ENCODE data around the gene BTBD16. TPM values are rescaled to one million over a fixed set of nuclear protein-coding genes. Genes with fewer than 3 reads are reported as not detected.

The BTBD16 gene
- total and polyA plus RNA-seq, 2 of the 4 experiments (the other 2 are of a cell fraction) = not detected

DNA sequence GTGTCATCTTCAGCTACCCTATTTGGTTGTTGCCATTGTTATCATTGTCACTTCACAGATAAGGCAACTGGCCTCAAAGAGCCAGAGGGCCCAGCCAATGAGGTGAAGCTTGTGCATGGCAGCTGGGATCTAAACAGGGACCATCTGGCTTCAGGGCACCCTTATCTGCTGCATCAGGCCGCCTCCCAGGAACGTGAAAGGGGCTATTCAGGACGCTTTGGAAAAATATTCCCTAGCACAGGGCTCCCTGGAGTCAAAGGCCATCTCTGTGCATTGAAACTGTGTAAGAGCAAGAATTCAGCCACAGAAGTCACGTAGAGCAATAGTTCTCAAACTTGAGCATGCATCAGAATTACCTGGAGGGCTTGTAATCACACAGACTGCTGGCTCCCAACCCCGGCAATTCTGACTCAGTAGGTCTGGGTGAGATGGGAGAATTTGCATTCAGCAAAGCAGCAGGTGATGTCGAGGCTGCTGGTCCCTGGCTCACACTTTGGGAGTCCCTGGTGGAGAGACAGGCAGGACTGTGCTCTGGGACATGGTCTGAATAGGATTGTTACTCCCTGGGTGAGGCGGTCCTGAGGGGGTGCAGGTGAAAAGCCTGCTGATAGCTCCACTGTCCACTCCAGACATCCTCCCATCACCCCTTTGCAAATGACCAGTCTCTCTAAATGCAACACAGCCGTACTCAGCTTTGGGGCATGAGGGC lies 81.9 kb downstream of the BTBD16 start:
- dilution Hi-C loops (cut with HindIII; ENCODE audit: low sequenced_read_pairs, unreplicated experiment) (no loop called here), in situ Hi-C loops (cut with MboI; ENCODE audit: low sequenced_read_pairs) (no loop called here), intact Hi-C loops (cut with micrococcal nuclease) (no loop called here)
- BruUV-seq (replicated peaks) = no TSS peak
- Histone ChIP-seq H3K4ac (ENCODE audit: low read depth, low read length) (no peak overlapping the region), H3K36me3 (ENCODE audit: control insufficient read depth, insufficient read depth, low read length) (no peaks in the 10 kb centered on the region), H2AFZ (replicated peaks; ENCODE audit: low read length, poor library complexity) (no peak overlapping the region), H3K27me3 (ENCODE audit: control insufficient read depth, insufficient read depth, low read length) (peaks cover 37% of the 10 kb centered on the region), H2AK9ac (replicated peaks; ENCODE audit: low read depth, low read length, poor library complexity) (no peak overlapping the region), H2BK20ac (ENCODE audit: low read depth, low read length) (no peak overlapping the region), H3K14ac (replicated peaks; ENCODE audit: low read depth, low read length) (no peak overlapping the region), H4K5ac (ENCODE audit: low read depth, low read length) (no peak overlapping the region), H3K9ac (ENCODE audit: low read depth, low read length) (no peak overlapping the region), H2BK120ac (ENCODE audit: low read depth, low read length) (no peak overlapping the region), H3K4me2 (ENCODE audit: low read depth, low read length) (no peak overlapping the region), H4K20me1 (ENCODE audit: insufficient read depth, low read length) (no peaks in the 10 kb centered on the region; the same call in 1 of the 2 replicates), H4K91ac (ENCODE audit: insufficient read depth, low read depth, low read length) (no peak overlapping the region), H3K27ac (ENCODE audit: insufficient read depth, low read length) (no peak overlapping the region), H4K8ac (ENCODE audit: low read depth in 2 of 2, low read length in 2 of 2) (no peak overlapping the region), H3K18ac (ENCODE audit: low read depth, low read length) (no peak overlapping the region), H3K79me1 (ENCODE audit: low read depth in 1 of 2, low read length in 2 of 2) (no peaks in the 10 kb centered on the region), H2BK15ac (ENCODE audit: low read depth, low read length) (no peak overlapping the region), H3K9me1 (ENCODE audit: insufficient read depth, low read length) (no peaks in the 10 kb centered on the region), H3K9me3 (ENCODE audit: control insufficient read depth, insufficient read depth, low read length) (peaks cover 2% of the 10 kb centered on the region; the same call in 1 of the 2 replicates), H3K4me1 (ENCODE audit: control insufficient read depth, insufficient read depth, low read length) (no peaks in the 10 kb centered on the region), H2AK5ac (ENCODE audit: low read depth, low read length) (no peak overlapping the region), H2BK5ac (ENCODE audit: low read depth, low read length, poor library complexity, severe bottlenecking) (no peak overlapping the region), H3K56ac (ENCODE audit: extremely low read depth, insufficient read depth, low read length) (no peak overlapping the region), H3K23ac (ENCODE audit: low read depth, low read length) (no peak overlapping the region), H3K4me3 (ENCODE audit: insufficient read depth, low read depth, low read length) (no peak overlapping the region)
- no peak for ATAC-seq (ENCODE audit: low read depth)
- no peak for TF ChIP-seq MAZ (IDR thresholded peaks at IDR 0.05; ENCODE audit: borderline replicate concordance, low read depth, low read length)
- TF ChIP-seq FOS (IDR thresholded peaks at IDR 0.05; ENCODE audit: low read depth, low read length) = no peak
- TF ChIP-seq POLR2A (IDR thresholded peaks at IDR 0.05; ENCODE audit: low read depth, low read length) = no peak
- TF ChIP-seq, protein P1, sequence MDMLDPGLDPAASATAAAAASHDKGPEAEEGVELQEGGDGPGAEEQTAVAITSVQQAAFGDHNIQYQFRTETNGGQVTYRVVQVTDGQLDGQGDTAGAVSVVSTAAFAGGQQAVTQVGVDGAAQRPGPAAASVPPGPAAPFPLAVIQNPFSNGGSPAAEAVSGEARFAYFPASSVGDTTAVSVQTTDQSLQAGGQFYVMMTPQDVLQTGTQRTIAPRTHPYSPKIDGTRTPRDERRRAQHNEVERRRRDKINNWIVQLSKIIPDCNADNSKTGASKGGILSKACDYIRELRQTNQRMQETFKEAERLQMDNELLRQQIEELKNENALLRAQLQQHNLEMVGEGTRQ (IDR thresholded peaks at IDR 0.05; ENCODE audit: low read depth, low read length) = no peak
- TF ChIP-seq CEBPB (IDR thresholded peaks at IDR 0.05; ENCODE audit: low read depth, low read length) = no peak
- no peak for TF ChIP-seq RCOR1 (IDR thresholded peaks at IDR 0.05; ENCODE audit: insufficient replicate concordance, low read length)
- TF ChIP-seq BHLHE40 (IDR thresholded peaks at IDR 0.05; ENCODE audit: low read depth, low read length) = no peak
- TF ChIP-seq RFX5 (IDR thresholded peaks at IDR 0.05; ENCODE audit: low read depth, low read length) = no peak
- TF ChIP-seq, protein P2, sequence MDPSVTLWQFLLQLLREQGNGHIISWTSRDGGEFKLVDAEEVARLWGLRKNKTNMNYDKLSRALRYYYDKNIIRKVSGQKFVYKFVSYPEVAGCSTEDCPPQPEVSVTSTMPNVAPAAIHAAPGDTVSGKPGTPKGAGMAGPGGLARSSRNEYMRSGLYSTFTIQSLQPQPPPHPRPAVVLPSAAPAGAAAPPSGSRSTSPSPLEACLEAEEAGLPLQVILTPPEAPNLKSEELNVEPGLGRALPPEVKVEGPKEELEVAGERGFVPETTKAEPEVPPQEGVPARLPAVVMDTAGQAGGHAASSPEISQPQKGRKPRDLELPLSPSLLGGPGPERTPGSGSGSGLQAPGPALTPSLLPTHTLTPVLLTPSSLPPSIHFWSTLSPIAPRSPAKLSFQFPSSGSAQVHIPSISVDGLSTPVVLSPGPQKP (IDR thresholded peaks at IDR 0.05; ENCODE audit: borderline replicate concordance, low read depth, low read length) = no peak
- no peak for TF ChIP-seq SMC3 (IDR thresholded peaks at IDR 0.05; ENCODE audit: low read depth, low read length)
- TF ChIP-seq MAFK (IDR thresholded peaks at IDR 0.05; ENCODE audit: low read depth, low read length) = no peak
- no peak for TF ChIP-seq RAD21 (IDR thresholded peaks at IDR 0.05; ENCODE audit: low read length)
- TF ChIP-seq, protein P3, sequence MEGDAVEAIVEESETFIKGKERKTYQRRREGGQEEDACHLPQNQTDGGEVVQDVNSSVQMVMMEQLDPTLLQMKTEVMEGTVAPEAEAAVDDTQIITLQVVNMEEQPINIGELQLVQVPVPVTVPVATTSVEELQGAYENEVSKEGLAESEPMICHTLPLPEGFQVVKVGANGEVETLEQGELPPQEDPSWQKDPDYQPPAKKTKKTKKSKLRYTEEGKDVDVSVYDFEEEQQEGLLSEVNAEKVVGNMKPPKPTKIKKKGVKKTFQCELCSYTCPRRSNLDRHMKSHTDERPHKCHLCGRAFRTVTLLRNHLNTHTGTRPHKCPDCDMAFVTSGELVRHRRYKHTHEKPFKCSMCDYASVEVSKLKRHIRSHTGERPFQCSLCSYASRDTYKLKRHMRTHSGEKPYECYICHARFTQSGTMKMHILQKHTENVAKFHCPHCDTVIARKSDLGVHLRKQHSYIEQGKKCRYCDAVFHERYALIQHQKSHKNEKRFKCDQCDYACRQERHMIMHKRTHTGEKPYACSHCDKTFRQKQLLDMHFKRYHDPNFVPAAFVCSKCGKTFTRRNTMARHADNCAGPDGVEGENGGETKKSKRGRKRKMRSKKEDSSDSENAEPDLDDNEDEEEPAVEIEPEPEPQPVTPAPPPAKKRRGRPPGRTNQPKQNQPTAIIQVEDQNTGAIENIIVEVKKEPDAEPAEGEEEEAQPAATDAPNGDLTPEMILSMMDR (conservative IDR thresholded peaks at IDR 0.05; ENCODE audit: low read depth, low read length) = no peak
- TF ChIP-seq CHD1 (IDR thresholded peaks at IDR 0.05; ENCODE audit: low read depth, low read length) = no peak
- TF ChIP-seq MXI1 (IDR thresholded peaks at IDR 0.05; ENCODE audit: borderline replicate concordance, low read depth, low read length) = no peak
- TF ChIP-seq NFE2L2 (IDR thresholded peaks at IDR 0.05; ENCODE audit: low read depth, low read length) = no peak
- POLR2A ChIA-PET (ENCODE audit: unreplicated experiment) = no interaction called here
- CTCF ChIA-PET = interaction anchor here (0.9 to 1.4 kb wide), 2 partner anchors 10 to 54 kb away, joined by 3 read pairs; no protein-coding TSS in a partner anchor
- DNase-seq = no peak
- 24% methylated on average over 4 of the region's 8 CpGs; no CpG with 5 or more reads in 1 of the 2 experiments for WGBS, 2 experiments (ENCODE audit: extremely low coverage in 2 of 2, insufficient read length in 1 of 2)

All from IMR-90 (cell line).